Cardiac fibroblast (primary cell): ENCODE data around the gene SCN2B.
A peak's percentile ranks its signal among the peaks of the same experiment; 100 is the strongest.

Experiments
- DNase-seq, 2 donors: peaks; one replicate each; pipeline versions ENCODE4 v3.0.0 to v3.0.0-alpha.2; 2010; ENCODE audit warnings: low read depth in 2 of 2
- H3K4me3 ChIP-seq, 2 donors: replicated peaks in 1 of 2; 1 replicate in 1 of 2; 2 replicates in 1 of 2; pipeline ENCODE4 v1.5.1; 2011; ENCODE audit warnings: low read depth in 2 of 2, low read length in 2 of 2, mild to moderate bottlenecking in 2 of 2, moderate library complexity in 1 of 2
- CTCF ChIP-seq: IDR thresholded peaks from one replicate; pipeline ENCODE4 v1.5.1; 2011; ENCODE audit warnings: low read depth, mild to moderate bottlenecking, low read length, inconsistent platforms

The SCN2B gene

DNA sequence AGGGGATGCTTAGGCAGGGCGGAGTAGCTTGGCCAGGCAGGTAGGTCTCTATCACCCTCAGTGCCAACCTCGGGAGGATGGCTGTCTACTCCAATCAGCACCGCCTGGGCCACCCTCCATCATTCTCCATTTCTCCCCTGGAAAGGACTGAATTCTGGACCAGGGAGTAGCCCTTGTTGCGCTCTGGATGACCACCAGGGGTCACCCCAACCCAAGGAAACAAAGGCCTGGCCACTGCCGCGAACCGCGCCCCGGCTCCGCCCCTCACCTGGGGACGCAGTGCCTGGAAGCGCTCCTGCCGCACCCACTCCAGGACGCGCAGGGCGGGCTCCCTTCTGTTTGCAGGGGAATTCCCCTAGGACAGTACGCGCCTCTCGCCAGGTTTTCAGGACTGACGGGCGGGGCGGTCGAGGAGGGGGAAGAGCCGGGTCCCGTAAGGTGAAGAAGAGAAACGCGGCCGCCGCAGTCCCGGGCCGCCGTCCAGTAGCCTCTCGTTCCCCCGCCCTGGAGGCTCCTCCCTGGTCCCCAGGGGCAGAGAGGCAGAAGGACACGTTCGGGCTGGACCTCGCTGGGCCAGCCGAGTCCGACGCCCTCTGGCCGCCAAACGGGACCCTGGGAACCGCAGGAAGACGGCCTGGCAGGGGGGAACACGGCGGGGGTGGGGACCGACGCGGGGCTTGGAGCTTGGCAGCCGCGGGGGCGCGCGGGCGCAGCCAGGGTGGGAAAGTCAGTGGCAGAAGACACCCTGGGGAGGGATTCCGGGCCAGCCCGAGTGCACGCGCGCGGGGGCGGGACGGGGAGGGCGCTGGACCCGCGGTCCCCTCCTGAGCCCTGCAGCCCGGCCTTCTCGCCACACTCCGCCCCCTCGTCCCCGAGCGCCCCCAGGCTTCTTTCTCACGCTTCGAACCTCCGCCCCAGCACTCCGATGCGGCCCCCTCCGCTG, 30.9 kb downstream of the SCN2B start:
- peak; percentile 63 to 65 for DNase-seq
- peak overlapping the region; percentile 52 to 55 for H3K4me3 ChIP-seq
- TF ChIP-seq CTCF: peak; percentile 84

GRCh38 chr11:118144301-118145268, 31.9 kb downstream of the SCN2B start:
- TF ChIP-seq CTCF: no peak
- H3K4me3 ChIP-seq: no peak overlapping the region
- no peak for DNase-seq

- H3K4me3 ChIP-seq: no peak overlapping the region
- no peak for TF ChIP-seq CTCF
- no peak for DNase-seq
These were observed 32.7 kb downstream of the SCN2B start for GRCh38 chr11:118143661-118144185.

DNA sequence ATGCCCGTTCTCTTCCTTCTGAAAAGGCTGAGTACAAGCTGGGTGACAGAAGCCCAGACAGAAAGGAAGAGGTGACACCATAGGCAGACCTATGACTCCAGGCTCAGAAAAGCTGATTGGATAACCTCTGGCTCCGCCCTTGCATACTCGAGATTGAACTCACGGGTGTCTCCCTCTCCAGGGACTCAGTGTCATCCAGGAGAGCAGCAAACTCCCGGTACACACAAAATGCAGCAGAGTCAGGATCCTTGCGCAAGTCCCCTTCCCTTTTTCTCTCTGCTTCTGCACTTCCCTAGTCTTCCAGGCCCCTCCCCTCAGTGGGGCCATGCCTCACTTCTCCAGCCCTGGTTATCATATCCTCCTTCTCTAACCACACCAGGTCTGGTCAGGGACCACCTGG, 33.6 kb downstream of the SCN2B start:
- no peak for TF ChIP-seq CTCF
- no peak overlapping the region for H3K4me3 ChIP-seq
- no peak for DNase-seq

DNA sequence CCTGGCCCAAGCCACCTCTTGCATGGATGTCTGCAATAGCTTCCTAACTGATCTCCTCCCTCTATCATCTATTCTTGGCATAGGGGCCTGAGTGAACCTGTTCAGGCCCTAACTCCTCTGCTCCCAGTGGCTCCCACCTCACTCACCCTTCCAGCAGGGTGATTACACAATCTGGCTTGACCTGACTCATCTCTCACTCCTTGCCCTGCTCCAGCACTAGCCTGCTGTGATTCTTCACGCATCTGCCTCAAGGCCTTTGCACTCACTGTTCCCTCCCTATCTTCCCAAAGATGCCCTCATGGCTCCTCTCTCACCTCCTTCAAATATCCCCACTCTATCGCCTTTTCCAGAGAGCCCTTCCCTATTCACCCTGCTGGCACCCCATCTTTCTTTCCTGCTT, 34.4 kb downstream of the SCN2B start:
- H3K4me3 ChIP-seq: no peak overlapping the region
- DNase-seq: peak in 1 of 2 donors; percentile 42
- no peak for TF ChIP-seq CTCF

DNA sequence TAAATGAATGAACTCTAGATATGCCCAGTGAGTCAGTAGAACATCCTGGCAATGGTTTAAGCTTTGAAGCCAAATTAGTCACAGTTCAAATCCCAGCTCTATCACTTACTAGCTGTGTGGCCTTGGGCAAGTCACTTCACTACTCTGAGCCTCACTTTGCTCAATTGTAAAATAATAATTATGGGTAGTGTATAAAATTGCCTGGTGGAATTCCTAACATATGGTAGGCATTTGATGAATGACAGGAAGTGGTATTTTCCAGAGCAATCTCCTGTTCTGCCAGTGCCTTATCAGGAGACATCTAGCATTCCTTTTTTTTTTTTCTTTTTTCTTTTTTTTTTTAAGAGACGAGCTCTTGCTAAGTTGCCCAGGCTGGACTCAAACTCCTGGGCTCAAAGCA, 36.9 kb downstream of the SCN2B start:
- no peak for TF ChIP-seq CTCF
- DNase-seq: peak in 1 of 2 donors; percentile 12
- H3K4me3 ChIP-seq: no peak overlapping the region
